ENCODE measurements around the gene DUSP2.
"Not testable (repeated sequence)": the region's sequence is repeated elsewhere in the genome, so short reads cannot be mapped to it uniquely, and the experiment has no call there.

DNA sequence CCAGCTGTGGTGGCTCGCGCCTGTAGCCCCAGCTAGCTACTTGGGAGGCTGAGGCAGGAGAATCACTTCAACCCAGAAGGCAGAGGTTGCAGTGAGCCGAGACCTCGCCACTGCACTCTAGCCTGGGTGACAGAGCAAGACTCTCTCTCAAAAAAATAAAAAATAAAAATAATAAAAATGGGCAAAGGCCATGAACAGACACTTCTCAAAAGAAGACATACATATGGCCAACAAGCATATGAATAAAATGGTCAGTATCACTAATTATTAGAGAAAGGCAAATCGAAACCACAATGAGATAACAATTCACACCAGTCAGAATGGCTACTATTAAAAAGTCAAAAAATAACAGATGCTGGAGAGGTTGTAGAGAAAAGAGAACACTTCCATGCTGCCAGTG is 15.1 kb upstream of the DUSP2 start:
- not testable (repeated sequence) for TF ChIP-seq POLR2A (IDR thresholded peaks at IDR 0.05)
- TF ChIP-seq, protein P1, sequence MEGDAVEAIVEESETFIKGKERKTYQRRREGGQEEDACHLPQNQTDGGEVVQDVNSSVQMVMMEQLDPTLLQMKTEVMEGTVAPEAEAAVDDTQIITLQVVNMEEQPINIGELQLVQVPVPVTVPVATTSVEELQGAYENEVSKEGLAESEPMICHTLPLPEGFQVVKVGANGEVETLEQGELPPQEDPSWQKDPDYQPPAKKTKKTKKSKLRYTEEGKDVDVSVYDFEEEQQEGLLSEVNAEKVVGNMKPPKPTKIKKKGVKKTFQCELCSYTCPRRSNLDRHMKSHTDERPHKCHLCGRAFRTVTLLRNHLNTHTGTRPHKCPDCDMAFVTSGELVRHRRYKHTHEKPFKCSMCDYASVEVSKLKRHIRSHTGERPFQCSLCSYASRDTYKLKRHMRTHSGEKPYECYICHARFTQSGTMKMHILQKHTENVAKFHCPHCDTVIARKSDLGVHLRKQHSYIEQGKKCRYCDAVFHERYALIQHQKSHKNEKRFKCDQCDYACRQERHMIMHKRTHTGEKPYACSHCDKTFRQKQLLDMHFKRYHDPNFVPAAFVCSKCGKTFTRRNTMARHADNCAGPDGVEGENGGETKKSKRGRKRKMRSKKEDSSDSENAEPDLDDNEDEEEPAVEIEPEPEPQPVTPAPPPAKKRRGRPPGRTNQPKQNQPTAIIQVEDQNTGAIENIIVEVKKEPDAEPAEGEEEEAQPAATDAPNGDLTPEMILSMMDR (IDR thresholded peaks at IDR 0.05), result not testable (repeated sequence)

Data from thyroid gland (tissue), 4 donors.